GM10847 (cell line): ENCODE measurements around the gene RASL10B.

Source experiments
- POLR2A ChIP-seq: IDR thresholded peaks from 2 replicates; pipeline ENCODE4 v1.6.1; 2011; ENCODE audit not compliant: insufficient read length; ENCODE audit errors: extremely low read depth

The RASL10B gene

DNA sequence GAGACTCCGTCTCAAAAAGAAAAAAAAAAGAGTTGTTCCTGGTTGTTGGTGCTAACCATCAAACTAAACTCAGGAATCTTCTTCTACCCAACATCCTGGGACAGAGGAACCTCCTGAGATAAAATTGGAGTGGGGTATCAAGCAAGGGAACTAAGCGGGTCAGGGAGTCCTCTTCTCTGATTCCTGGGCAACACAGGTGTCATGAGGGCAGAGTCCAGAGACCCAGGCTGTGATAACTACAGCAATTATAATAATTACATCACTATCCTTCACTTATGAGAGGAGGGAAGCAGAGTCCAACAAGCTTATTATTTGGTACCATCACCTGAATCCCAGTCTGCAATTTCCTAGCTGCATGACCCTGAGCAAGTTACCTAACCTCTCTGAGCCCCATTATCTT is 37.4 kb downstream of the RASL10B start:
- TF ChIP-seq POLR2A, result no peak

DNA sequence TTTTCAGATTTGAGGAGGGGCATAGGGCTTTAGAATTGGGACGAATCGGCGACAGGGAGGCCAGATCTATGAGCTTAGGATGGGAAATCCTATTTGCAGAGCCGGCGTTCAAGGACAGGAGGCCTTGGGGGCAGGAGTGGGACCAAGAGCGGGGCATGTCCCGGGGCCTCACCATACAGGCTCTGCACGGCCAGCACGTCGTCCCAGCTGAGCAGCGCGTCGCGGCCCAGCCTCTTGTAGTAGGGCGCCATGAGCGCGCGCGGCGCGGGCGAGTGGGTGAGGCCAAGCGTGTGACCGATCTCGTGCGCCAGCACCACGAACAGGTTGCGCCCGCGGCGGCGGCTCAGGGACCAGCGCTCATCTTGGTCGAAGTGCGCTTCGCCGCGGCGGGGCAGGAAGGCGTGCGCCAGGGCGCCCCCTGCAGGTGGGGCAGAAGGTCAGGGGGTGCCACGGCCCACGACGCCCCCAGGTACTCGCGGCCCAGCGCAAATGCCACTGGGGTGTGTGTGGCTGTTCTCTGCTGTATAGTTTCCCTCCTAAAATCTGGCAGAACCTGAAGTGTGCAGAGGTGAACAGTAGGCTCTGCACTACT is 38.6 kb downstream of the RASL10B start:
- TF ChIP-seq POLR2A, result no peak

DNA sequence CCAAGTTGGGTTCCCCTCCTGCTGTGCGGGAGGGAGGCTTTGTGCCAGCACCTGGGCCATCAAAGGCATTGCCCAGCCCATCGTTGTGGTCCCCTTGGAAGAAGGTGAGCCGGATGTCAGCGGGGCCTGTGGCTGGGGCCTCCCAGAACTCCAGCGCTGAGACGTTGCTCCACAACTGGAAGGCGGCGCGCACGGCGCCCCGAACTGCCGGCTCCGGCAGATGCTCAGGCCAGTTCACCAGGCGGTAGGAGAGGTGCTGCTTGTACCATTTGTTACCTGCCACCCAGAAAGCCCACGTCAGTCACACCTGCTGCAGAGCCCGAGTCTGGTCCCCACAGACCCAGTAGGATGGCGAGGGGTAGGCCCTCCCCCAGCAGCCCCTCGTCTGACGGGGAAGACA is 41.7 kb downstream of the RASL10B start:
- TF ChIP-seq POLR2A, result no peak

DNA sequence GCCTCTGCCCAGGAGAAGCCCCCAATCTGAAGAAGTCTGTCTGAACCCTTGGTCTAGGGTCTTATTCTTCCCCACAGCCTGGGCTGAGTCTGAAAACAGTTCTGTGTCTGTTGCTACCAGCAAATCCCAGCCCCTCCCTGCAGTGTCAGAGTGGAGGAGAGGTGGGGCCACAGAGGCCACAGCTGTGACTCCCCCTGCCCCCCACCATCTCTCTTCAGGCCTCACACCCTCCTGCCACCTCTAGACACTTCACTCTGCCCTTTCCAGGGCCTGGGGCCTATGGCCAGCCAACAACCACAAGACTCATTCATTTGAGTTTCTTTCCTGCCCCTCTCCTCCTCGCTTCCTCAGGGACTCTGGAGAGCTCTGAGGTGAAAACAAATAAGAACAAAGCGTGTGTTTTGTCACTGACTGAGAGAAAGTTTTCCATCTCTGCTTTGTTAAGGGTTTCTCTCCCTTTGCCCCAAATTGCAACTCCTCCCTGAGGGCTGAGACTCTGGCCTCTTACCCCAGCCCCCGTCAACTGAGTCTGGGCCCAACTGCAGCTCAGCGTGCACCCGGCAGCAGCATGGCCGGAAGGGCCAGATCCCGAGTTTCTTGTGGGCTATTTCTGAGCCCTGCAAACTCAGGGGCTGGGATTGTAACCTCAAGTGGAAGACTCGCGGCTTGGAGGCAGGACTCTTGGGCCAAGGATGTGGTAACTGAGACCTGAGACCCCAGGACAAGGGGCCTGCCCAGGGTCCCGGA is 42.4 kb downstream of the RASL10B start:
- TF ChIP-seq POLR2A, result no peak

DNA sequence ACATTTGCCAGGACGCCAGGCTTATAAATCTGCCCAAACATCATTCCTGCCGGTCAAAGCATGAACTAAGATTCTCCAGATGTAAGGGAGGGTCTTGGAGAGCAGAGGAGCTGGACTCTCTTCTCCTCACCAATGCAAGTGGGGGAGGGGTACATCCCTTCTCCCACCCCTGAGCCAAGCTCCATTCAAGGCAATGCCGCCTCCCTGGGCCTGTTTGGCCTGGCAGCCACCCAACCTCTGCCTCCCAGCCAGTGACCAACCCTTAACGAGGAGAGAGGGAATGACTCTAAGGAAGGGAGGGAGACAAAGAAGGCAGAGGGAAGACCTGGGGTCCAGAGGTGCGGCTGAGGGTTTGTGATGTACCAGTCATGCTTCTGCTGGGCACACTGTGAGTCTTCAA is 43.1 kb downstream of the RASL10B start:
- TF ChIP-seq POLR2A, result no peak

DNA sequence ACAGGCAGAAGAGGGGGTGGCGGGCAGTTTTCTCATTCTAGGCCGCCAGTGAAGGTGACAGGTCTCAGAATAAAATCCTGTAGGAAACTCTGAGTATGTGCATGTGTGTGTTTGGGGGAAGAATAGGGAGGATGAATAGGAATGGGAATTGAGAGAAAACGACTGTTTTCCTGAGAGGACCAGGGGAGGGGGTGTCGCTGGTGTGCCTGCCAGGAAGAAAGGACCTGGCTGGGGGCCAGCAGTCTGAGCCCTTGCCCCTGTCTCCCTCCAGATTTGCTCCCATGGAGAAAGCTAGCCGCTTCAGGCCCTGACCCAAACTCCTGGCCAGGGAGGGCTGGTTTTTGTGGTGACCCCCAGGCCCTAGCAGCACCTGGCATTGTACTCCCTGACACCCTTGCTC is 43.6 kb downstream of the RASL10B start:
- no peak for TF ChIP-seq POLR2A

DNA sequence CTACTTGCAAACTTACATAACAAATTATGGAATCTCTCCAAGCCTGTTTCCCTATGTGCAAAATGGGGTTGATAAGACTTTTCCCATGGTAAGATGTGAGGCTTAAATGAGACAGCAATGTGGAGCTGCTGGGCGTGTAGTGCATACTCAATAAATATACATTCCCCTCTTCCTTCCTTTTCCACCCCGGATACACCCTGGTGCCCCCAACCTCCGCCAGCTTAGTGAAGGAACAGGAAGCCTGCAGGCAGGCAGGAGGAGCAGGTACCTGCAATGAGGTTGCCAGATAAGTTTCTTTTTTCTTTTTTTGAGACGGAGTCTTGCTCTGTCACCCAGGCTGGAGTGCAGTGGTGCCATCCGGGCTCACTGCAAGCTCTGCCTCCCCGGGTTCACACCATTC is 44.1 kb downstream of the RASL10B start:
- TF ChIP-seq POLR2A, result no peak

DNA sequence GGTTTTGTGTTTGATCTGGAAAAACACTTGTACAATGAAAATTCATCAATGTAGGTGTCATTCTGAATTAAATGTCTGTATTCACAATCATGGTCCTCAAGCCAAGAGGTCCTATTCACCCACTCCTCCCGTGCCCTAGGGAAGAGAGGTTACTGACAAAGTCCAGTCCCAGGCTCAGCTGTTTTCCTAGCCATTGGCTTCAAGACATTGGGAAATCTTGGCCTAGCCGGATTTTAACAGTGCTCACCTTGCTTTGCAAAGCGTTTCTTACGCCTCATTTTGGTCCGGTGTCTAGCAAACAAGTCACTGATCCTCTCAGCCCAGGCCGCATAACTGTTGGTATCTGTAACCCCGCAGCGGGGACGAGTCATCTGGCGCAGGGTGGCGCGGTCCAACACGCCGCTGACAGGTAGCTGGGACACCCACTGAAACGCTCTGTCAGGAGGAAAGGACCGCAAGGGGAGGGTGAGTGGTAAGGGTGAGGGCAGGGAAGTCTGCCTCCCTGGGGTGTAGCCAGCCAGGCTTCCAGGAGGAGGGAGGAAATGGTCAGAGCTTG is 47.3 kb downstream of the RASL10B start:
- TF ChIP-seq POLR2A, result no peak

DNA sequence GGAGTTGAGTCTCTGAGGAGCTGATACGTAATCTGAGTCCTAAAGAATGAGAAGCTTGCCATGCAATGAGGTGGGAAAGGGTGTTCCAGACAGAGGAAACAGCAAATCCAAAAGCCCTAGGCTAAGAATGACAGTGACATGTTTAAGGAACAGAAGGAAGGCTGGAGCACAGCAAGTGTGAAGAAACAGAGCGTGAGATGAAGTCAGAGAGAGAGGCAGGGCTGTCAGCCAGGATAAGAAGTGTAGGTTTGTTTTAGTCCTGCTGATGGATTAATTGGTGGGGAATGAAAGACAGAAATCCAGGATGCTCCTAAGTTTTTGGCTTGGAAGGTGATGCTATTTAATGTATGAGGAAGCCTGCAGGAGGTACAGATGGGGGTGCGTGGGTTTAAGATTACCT is 49.5 kb downstream of the RASL10B start:
- no peak for TF ChIP-seq POLR2A

DNA sequence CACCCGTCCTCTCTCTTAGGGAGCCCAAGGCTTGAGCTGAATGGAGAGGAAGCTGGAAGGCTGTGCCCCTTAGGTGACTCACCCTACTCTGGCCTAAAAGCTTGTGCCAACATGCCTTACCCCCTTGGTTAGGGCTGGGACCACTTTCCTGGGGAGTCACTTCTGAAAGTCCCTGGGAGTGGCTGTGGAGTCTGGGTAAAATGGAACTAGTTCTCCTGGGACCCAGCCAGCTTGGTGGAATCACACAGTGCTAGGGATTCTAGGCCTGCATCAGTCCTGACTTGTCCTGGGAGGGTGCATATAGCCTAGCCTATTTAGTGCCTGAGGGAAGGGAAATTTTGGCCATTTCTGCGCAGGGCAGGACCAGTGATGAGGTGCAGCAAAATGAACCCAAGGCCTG is 53.5 kb downstream of the RASL10B start:
- no peak for TF ChIP-seq POLR2A

DNA sequence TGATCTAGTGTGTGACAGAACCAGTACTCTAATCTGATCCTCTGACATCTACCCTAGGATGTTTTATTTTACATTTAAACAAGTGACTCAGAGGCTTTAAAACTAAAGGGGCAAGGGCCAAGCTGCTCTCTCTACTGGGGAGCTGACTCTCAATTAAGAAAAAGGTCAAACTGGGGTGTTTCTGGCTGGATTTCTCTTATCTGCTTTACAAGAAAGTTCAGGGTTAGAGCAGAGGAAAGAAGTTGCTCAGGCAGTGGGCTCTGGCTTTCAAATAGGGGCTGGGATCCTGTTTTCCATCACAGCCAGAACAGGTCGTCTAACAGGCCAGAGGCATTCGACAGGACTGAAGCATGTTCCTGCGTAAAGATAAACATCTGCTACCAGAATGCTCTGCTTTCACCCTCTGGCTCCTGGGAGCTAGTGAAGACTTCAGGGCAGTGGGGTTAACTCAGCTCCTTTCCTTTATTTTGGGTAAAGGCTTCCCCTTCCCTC is 55.5 kb downstream of the RASL10B start:
- no peak for TF ChIP-seq POLR2A

DNA sequence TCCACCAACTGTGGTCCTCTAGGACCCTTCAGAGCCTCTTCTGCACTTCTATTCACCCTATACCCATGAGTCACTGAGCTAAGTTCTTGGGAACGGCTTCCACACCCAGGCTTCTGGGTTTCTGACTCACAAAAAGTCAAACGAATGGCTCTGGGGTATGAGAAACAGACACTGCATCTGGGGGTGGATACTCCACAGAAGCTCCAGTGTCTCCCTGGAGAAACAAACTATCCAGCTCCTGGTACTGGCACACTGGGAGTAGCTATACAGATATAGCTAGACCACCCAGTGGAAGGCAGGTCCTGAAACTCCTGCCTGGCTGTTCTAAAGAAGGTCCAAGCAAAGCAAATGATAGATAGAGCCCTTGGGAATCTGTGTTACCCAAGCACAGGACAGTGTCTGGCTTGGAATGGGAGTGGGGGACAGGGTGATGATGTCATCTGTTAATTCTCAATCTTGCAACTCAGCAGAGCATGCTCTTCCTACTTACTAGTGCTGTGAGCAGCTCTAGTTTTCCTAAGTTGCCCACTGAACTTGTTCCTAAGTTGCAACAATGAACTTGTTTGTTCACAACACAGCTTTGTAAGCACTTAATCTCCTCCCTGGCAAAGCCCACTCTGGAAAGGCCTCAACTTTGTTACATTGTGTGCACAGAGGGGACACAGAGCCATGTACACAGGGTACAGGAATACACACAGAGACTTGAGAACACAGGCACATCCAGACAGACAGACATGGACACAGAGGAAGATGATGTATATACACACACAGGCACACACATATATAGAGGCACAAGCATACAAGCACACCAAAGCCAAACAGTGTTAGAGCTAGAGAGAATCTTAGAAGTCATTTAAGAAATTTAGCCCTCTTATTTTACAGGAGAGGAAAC is 57.3 kb downstream of the RASL10B start:
- no peak for TF ChIP-seq POLR2A

DNA sequence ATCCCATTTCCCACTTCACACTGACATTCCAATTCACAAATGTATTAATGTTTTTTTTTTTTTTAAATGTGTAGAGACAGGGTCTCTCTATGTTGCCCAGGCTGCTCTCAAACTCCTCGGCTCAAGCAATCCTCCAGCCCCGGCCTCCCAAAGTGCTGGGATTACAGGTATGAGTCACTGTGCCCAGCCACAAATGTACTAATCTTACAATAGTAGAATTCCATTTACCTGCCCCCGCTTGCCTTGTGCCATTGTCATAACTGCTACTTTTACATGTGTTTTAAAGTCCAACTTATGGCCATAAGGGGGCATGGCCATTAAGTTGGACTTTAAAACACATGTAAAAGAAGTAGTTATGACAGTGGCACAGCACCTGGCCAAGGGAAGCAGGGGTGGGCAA is 59.4 kb downstream of the RASL10B start:
- TF ChIP-seq POLR2A, result no peak

DNA sequence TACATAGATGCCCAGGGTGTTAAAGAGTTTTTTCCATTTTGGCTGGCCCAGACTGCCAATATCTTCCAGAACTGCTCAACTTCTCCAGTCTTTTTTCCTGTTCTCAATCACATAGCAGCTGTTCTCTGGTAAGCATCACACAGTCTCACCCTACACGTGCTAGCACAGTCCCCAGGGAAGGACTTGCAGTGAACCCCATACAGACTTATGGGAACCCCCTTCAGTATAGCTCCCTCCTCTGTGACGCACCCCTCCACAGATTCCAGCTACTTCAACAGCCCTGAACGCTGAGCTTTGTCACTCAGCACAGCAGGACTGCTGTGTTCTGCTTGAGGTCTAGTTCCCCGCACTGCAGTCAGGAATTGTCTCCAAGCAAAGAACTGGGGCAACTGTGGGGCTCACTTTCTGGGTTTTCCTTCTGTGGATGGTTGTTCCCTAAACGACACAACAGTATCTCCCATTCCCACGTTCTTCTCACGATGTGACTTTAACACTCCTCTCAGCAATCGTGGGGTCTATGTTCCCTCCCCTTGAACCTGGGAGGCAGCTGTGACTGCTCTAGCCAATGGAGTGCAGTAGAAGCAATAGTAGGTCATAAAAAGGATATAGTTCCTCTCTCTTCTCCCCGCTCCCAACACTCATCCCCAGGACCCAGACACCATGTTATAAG is 60.4 kb downstream of the RASL10B start:
- TF ChIP-seq POLR2A, result no peak
